Liver (tissue), 3 donors: ENCODE data around the gene PLA1A.

Source experiments
- ATF3 ChIP-seq: IDR thresholded peaks from 2 replicates; pipeline ENCODE4 v1.6.1; 2016; ENCODE audit warnings: antibody characterized with exemption
- CTCF ChIP-seq: fragments of 150-350 bp; IDR thresholded peaks from 2 replicates; pipeline ENCODE4 v1.5.1; 2017; ENCODE audit warnings: improper control_type of control experiment, low read depth, low read length; ENCODE audit not compliant: missing input control
- EGR1 ChIP-seq, 2 donors: IDR thresholded peaks; 2 replicates each; pipeline ENCODE4 v1.6.1; 2016 to 2018; ENCODE audit warnings: antibody characterized with exemption in 2 of 2, low read depth in 2 of 2
- FOXA1 ChIP-seq: IDR thresholded peaks from 2 replicates; pipeline ENCODE4 v1.6.1; 2016; ENCODE audit warnings: antibody characterized with exemption
- HNF4A ChIP-seq, 2 donors: conservative IDR thresholded peaks; 2 replicates each; pipeline ENCODE4 v1.6.1; 2016; ENCODE audit warnings: antibody characterized with exemption in 2 of 2, mild to moderate bottlenecking in 2 of 2
- HNF4G ChIP-seq: IDR thresholded peaks from 2 replicates; pipeline ENCODE4 v1.6.1; 2016; ENCODE audit warnings: antibody characterized with exemption
- JUND ChIP-seq, 2 donors: IDR thresholded peaks; 2 replicates each; pipeline ENCODE4 v1.6.1; 2016; ENCODE audit warnings: antibody characterized with exemption in 2 of 2
- MAX ChIP-seq: IDR thresholded peaks from 2 replicates; pipeline ENCODE4 v1.6.1; 2016; ENCODE audit warnings: antibody characterized with exemption
- RAD21 ChIP-seq, 2 donors: IDR thresholded peaks; 2 replicates each; pipeline ENCODE4 v1.6.1; 2016; ENCODE audit warnings: antibody characterized with exemption in 2 of 2, mild to moderate bottlenecking in 2 of 2
- RXRA ChIP-seq, 2 donors: IDR thresholded peaks; 2 replicates each; pipeline ENCODE4 v1.6.1; 2017 to 2018; ENCODE audit warnings: antibody characterized with exemption in 2 of 2, mild to moderate bottlenecking in 1 of 2
- SP1 ChIP-seq: IDR thresholded peaks from 2 replicates; pipeline ENCODE4 v1.6.1; 2018; ENCODE audit warnings: antibody characterized with exemption, mild to moderate bottlenecking
- YY1 ChIP-seq: IDR thresholded peaks from 2 replicates; pipeline ENCODE4 v1.6.1; 2016; ENCODE audit warnings: antibody characterized with exemption, mild to moderate bottlenecking
- TF ChIP-seq, protein P1 (sequence below): IDR thresholded peaks from 2 replicates; pipeline ENCODE4 v1.6.1; 2016; ENCODE audit warnings: antibody characterized with exemption, mild to moderate bottlenecking
- donor health status: healthy.
- donor health status: healthy.

GRCh38 chr3:119669906-119670570, 72.4 kb downstream of the PLA1A start:
- TF ChIP-seq HNF4G (no peak), CTCF (no peak), RAD21 (IDR thresholded peaks at IDR 0.05) (no peak), YY1 (no peak), RXRA (IDR thresholded peaks at IDR 0.05) (no peak), JUND (IDR thresholded peaks at IDR 0.05) (no peak), ATF3 (no peak), EGR1 (IDR thresholded peaks at IDR 0.05; ENCODE audit: low read depth in 2 of 2) (no peak), FOXA1 (no peak), HNF4A (conservative IDR thresholded peaks at IDR 0.05) (no peak), SP1 (no peak), MAX (no peak)
- TF ChIP-seq, protein P1, sequence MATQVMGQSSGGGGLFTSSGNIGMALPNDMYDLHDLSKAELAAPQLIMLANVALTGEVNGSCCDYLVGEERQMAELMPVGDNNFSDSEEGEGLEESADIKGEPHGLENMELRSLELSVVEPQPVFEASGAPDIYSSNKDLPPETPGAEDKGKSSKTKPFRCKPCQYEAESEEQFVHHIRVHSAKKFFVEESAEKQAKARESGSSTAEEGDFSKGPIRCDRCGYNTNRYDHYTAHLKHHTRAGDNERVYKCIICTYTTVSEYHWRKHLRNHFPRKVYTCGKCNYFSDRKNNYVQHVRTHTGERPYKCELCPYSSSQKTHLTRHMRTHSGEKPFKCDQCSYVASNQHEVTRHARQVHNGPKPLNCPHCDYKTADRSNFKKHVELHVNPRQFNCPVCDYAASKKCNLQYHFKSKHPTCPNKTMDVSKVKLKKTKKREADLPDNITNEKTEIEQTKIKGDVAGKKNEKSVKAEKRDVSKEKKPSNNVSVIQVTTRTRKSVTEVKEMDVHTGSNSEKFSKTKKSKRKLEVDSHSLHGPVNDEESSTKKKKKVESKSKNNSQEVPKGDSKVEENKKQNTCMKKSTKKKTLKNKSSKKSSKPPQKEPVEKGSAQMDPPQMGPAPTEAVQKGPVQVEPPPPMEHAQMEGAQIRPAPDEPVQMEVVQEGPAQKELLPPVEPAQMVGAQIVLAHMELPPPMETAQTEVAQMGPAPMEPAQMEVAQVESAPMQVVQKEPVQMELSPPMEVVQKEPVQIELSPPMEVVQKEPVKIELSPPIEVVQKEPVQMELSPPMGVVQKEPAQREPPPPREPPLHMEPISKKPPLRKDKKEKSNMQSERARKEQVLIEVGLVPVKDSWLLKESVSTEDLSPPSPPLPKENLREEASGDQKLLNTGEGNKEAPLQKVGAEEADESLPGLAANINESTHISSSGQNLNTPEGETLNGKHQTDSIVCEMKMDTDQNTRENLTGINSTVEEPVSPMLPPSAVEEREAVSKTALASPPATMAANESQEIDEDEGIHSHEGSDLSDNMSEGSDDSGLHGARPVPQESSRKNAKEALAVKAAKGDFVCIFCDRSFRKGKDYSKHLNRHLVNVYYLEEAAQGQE, result no peak
